HepG2 (cell line): Measurements from ENCODE around the gene CTXN1. TPM values are rescaled to one million over a fixed set of nuclear protein-coding genes. Genes with fewer than 3 reads are reported as not detected.
A peak's percentile ranks its signal among the peaks of the same experiment; 100 is the strongest.

ENCODE experiments used
- HNF4A ChIP-seq: sonication (generic); formaldehyde crosslinking; IDR thresholded peaks from 2 replicates; pipeline ENCODE4 v1.4.0; 2020; ENCODE audit warnings: missing genetic modification reagents
- HNRNPK ChIP-seq: fragments of 200-400 bp; formaldehyde crosslinking; IDR thresholded peaks from 2 replicates; pipeline ENCODE4 v1.6.1; 2018; ENCODE audit warnings: low read length, low read depth, moderate library complexity, mild to moderate bottlenecking; ENCODE audit not compliant: poor library complexity, severe bottlenecking
- NCOR1 ChIP-seq: fragments of 200-600 bp; sonication (generic); IDR thresholded peaks from 2 replicates; pipeline ENCODE4 v1.7.0; 2017; ENCODE audit warnings: antibody characterized with exemption, low read length, borderline replicate concordance
- NFYB ChIP-seq: sonication (generic); formaldehyde crosslinking; IDR thresholded peaks from 2 replicates; pipeline ENCODE4 v1.4.0; 2020; ENCODE audit warnings: missing genetic modification reagents
- PHF20 ChIP-seq: sonication (generic); formaldehyde crosslinking; IDR thresholded peaks from 2 replicates; pipeline ENCODE4 v1.5.0; 2020; ENCODE audit warnings: mild to moderate bottlenecking, missing genetic modification reagents
- ZFP36L1 ChIP-seq: sonication (generic); formaldehyde crosslinking; IDR thresholded peaks from 2 replicates; pipeline ENCODE4 v1.8.0; 2022; ENCODE audit warnings: mild to moderate bottlenecking, missing genetic modification reagents, moderate library complexity
- ZNF383 ChIP-seq: sonication (generic); formaldehyde crosslinking; IDR thresholded peaks from 2 replicates; pipeline ENCODE4 v1.4.0; 2020; ENCODE audit warnings: missing genetic modification reagents, mild to moderate bottlenecking, borderline replicate concordance
- ZNF510 ChIP-seq: sonication (generic); formaldehyde crosslinking; IDR thresholded peaks from 2 replicates; pipeline ENCODE4 v1.4.0; 2020; ENCODE audit warnings: low read depth, mild to moderate bottlenecking, missing genetic modification reagents
- ZNF549 ChIP-seq: sonication (generic); formaldehyde crosslinking; IDR thresholded peaks from 2 replicates; pipeline ENCODE4 v1.5.0; 2020; ENCODE audit warnings: missing genetic modification reagents
- ZNF709 ChIP-seq: sonication (generic); formaldehyde crosslinking; IDR thresholded peaks from 2 replicates; pipeline ENCODE4 v1.5.0; 2020; ENCODE audit warnings: mild to moderate bottlenecking, missing genetic modification reagents
- ZNF775 ChIP-seq: sonication (generic); formaldehyde crosslinking; IDR thresholded peaks from 2 replicates; pipeline ENCODE4 v1.4.0; 2020; ENCODE audit warnings: missing genetic modification reagents, mild to moderate bottlenecking, moderate library complexity, borderline replicate concordance
- ZNF816 ChIP-seq: sonication (generic); formaldehyde crosslinking; IDR thresholded peaks from 2 replicates; pipeline ENCODE4 v1.8.0; 2022; ENCODE audit warnings: missing genetic modification reagents, mild to moderate bottlenecking, borderline replicate concordance
- polyA plus RNA-seq, 8 experiments: library from polyadenylated mRNA; depleted of rRNA in 3 of 8; stranded (reverse) in 7 of 8; unstranded in 1 of 8; fragments of >200 nt; fragmentation: Illumina TruSeq in 4 of 8; extraction: Trizol in 4 of 8; gene quantifications; 2 replicates each; pipeline versions ENCODE4 v1.2.1 to v1.2.3, GENCODE V29; 2011 to 2016; ENCODE audit warnings: low read depth in 4 of 8, missing spikeins in 1 of 8, mixed read lengths in 1 of 8; ENCODE audit not compliant: insufficient read depth in 1 of 8
- total RNA-seq, 5 experiments: library from RNA; depleted of rRNA; stranded (reverse); fragments of >200 nt; fragmentation: Illumina TruSeq; extraction: Trizol; gene quantifications; 2 replicates each; pipeline ENCODE4 v1.2.3, GENCODE V29; 2016; ENCODE audit warnings: low read depth in 1 of 5
- TF ChIP-seq, protein P1 (sequence below): sonication (generic); formaldehyde crosslinking; IDR thresholded peaks from 2 replicates; pipeline ENCODE4 v1.4.0; 2020; ENCODE audit warnings: mild to moderate bottlenecking, missing genetic modification reagents
- TF ChIP-seq, protein P2 (sequence below): sonication (generic); formaldehyde crosslinking; IDR thresholded peaks from 2 replicates; pipeline ENCODE4 v1.5.0; 2020; ENCODE audit warnings: missing genetic modification reagents
- TF ChIP-seq, protein P3 (sequence below): sonication (generic); formaldehyde crosslinking; IDR thresholded peaks from 2 replicates; pipeline ENCODE4 v1.4.0; 2020; ENCODE audit warnings: missing genetic modification reagents

The CTXN1 gene
- total and polyA plus RNA-seq, 2 of the 13 experiments (the other 11 are each of a cell fraction or from before 2014, with no cell fraction given), result 0.11 TPM; not detected in 1

GRCh38 chr19:7919610-7920518, 6.1 kb downstream of the CTXN1 start, which contains the start of gene SNAPC2 (continued):
- TF ChIP-seq, protein P1, sequence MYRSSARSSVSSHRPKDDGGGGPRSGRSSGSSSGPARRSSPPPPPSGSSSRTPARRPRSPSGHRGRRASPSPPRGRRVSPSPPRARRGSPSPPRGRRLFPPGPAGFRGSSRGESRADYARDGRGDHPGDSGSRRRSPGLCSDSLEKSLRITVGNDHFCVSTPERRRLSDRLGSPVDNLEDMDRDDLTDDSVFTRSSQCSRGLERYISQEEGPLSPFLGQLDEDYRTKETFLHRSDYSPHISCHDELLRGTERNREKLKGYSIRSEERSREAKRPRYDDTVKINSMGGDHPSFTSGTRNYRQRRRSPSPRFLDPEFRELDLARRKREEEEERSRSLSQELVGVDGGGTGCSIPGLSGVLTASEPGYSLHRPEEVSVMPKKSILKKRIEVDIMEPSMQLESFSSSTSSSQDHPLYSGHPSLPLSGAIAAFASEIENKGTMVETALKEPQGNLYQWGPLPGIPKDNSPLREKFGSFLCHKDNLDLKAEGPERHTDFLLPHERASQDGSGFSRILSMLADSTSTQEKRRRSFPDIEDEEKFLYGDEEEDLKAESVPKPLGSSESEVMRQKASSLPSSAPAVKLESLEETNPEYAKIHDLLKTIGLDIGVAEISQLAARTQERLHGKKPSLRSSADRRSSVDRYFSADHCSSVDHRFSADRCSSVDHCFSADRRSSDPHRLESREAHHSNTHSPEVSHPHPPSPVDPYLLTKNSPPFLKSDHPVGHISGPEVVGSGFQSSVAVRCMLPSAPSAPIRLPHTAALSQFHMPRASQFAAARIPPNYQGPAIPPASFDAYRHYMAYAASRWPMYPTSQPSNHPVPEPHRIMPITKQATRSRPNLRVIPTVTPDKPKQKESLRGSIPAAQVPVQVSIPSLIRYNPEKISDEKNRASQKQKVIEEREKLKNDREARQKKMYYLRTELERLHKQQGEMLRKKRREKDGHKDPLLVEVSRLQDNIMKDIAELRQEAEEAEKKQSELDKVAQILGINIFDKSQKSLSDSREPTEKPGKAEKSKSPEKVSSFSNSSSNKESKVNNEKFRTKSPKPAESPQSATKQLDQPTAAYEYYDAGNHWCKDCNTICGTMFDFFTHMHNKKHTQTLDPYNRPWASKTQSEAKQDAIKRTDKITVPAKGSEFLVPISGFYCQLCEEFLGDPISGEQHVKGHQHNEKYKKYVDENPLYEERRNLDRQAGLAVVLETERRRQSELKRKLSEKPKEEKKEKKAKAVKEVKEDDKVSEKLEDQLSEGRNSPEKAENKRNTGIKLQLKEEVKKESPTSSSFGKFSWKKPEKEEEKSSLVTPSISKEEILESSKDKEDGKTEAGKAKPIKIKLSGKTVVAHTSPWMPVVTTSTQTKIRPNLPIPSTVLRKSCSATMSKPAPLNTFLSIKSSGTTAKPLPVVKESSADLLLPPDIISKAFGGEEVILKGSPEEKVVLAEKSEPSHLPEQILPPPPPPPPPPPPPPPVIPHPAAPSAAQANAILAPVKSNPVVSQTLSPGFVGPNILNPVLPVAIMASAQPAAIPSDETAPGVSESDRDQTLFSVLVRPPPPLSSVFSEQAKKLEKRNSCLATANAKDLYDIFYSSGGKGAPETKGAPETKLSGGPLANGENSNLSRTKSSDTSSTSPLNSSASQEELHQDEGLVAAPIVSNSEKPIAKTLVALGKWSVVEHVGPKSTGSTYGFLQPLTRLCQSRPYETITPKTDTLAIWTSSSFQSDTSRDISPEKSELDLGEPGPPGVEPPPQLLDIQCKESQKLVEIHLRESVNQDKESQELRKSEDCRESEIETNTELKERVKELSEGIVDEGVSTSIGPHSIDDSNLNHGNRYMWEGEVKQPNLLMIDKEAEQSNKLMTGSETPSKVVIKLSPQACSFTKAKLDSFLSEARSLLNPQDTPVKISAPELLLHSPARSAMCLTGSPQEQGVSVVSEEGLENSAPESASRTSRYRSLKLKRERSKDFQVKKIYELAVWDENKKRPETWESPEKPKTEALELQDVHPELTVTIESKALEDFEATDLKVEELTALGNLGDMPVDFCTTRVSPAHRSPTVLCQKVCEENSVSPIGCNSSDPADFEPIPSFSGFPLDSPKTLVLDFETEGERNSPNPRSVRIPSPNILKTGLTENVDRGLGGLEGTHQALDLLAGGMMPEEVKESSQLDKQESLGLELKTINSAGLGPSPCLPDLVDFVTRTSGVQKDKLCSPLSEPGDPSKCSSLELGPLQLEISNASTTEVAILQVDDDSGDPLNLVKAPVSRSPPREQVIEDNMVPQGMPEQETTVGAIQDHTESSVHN (CRISPR knock-in tag), result 0 out of 2 replicates have a peak, but pooled peaks have one; percentile 40
- TF ChIP-seq, protein P2, sequence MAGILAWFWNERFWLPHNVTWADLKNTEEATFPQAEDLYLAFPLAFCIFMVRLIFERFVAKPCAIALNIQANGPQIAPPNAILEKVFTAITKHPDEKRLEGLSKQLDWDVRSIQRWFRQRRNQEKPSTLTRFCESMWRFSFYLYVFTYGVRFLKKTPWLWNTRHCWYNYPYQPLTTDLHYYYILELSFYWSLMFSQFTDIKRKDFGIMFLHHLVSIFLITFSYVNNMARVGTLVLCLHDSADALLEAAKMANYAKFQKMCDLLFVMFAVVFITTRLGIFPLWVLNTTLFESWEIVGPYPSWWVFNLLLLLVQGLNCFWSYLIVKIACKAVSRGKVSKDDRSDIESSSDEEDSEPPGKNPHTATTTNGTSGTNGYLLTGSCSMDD (CRISPR knock-in tag), result peak; percentile 65; the same call in 1 of the 2 replicates
- TF ChIP-seq ZNF816 (CRISPR knock-in tag), result peak; percentile 65; the same call in 1 of the 2 replicates
- TF ChIP-seq ZNF709, result no peak
- TF ChIP-seq, protein P3, sequence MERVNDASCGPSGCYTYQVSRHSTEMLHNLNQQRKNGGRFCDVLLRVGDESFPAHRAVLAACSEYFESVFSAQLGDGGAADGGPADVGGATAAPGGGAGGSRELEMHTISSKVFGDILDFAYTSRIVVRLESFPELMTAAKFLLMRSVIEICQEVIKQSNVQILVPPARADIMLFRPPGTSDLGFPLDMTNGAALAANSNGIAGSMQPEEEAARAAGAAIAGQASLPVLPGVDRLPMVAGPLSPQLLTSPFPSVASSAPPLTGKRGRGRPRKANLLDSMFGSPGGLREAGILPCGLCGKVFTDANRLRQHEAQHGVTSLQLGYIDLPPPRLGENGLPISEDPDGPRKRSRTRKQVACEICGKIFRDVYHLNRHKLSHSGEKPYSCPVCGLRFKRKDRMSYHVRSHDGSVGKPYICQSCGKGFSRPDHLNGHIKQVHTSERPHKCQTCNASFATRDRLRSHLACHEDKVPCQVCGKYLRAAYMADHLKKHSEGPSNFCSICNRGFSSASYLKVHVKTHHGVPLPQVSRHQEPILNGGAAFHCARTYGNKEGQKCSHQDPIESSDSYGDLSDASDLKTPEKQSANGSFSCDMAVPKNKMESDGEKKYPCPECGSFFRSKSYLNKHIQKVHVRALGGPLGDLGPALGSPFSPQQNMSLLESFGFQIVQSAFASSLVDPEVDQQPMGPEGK (CRISPR knock-in tag), result peak; percentile 59
- peak; percentile 55; the same call in 1 of the 2 replicates for TF ChIP-seq ZFP36L1 (CRISPR knock-in tag)
- no peak for TF ChIP-seq HNRNPK
- no peak for TF ChIP-seq ZNF510
- no peak for TF ChIP-seq ZNF775 (CRISPR knock-in tag)
- TF ChIP-seq HNF4A, result peak; percentile 40
- TF ChIP-seq ZNF383 (CRISPR knock-in tag), result no peak
- TF ChIP-seq ZNF549 (CRISPR knock-in tag), result no peak
- no peak; the same call in 1 of the 2 replicates for TF ChIP-seq NCOR1
- peak; percentile 43 for TF ChIP-seq NFYB (CRISPR knock-in tag)
- peak; percentile 49 for TF ChIP-seq PHF20 (CRISPR knock-in tag)
